ENCODE measurements around the gene ADGRL4.

GRCh38 chr1:79042117-79042516, 35.6 kb upstream of the ADGRL4 start:
- TF ChIP-seq EP300 (IDR thresholded peaks at IDR 0.05) (no peak), POLR2AphosphoS5 (IDR thresholded peaks at IDR 0.05) (no peak), CTCF (IDR thresholded peaks at IDR 0.05) (no peak), POLR2A (IDR thresholded peaks at IDR 0.05) (no peak)
